GM19238 (cell line): ENCODE measurements around the gene ACAP3.

Experiments
- DNase-seq: peaks from one replicate; pipeline ENCODE4 v3.0.0; 2011; ENCODE audit warnings: low spot score; ENCODE audit not compliant: insufficient read length

ACAP3 gene

DNA sequence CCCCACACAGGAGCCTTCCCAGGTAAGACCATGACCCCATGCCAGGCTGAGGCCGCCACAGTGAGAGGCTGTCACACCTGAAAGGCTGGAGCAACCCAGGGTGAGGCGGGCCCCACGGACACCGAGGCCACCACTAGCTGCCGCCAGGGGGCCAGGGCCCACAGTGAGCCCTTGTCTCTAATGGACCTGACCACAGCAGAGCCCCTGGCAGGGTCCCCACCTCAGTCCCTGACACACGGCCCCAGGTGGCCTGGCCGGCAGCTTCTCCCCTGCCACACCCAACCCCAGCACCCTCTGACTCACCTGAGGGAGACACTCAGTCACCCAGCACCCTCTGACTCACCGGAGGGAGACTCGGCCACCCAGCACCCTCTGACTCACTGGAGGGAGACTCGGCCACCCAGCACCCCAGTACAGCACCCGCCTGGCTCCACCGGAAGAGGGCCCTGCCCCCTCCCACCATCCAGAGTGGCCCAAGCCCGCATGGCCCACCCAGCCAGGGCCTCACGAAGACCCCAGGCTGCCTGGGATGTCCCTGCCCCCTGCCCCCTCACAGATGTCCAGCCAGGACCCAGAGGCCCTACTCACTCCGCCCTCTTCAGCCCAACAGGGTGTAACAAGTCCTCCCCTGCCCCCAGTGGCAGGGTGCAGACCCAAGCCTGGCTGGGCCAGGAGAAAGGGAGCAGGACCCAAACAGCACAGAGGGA is 37.1 kb upstream of the ACAP3 start:
- no peak for DNase-seq

DNA sequence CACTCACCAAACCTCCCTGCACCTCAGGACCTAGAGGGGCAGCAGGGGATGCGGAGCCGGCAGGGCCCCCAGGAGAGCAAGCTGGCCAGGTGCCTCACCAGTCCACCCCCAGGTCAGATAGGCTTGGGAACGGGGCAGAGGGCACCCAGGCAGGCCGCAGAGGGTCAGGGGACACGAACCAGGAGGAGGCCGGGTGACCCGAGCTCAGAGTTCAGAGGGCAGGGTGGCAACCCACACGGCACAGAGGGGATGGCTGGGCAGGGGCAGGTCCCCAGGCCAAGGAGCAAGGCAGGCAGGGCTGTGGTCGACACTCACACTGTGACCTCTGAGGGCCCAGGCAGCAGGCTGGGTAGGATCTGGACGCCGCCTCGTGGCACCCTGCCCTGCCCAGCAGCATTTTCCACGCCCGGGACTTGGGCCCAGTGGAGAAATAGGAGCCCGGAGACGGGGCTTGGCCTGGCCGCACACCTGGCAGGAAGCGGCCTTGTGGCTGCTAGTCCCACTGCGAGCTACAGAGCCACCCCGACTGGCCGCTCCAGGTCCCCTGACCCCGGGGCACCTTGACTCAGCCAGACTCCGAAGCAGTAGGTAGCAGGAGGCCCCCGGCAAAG is 36.2 kb upstream of the ACAP3 start:
- DNase-seq, result no peak

DNA sequence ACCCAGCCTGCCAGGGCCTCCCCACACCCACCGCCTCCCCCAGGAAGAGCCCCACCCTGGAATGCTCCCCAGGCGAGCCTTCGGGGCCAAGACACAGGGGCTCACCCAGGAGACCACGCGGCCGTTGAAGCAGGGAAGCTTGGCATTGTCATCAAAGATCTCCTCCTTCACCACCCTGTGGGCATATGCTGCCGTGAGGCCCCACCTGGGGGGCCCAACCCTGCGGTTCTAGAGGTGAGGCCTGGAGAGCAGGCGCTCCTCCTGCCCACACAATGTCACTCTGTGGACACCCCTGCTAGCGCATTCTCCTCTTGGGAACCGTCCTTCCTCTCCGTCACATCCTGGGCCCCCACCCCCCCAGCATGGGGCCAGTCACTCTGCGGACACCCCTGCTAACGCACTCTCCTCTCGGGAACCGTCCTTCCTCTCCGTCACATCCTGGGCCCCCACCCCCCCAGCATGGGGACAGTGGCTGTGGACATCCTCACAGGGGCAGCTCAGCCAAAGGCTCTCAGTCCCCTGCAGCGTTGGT is 34.9 kb upstream of the ACAP3 start:
- no peak for DNase-seq

DNA sequence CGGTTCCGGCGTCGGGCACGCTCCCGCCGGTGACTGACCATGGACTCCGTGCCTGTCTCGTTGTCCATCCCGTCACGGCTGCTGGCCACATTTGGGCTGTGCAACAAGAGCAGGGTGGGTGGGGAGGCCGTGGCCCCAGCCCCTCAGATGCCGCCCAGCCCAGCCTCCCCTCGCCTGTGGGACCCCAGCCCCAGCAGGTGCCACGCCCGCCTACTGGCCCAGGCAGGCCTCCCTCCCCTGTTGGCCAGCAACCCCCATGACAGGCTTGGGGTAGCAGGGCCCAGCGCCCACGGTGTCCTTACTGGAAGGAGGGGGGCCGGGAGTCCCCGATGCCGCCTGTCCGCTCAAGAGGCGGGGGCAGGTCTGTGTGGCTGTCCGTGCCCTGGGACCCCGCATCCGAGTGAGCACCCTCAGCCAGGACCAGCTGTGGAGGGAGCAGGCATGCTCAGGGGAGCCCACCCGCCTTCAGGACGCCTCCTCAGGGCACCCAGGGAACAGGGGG is 34.4 kb upstream of the ACAP3 start:
- no peak for DNase-seq

DNA sequence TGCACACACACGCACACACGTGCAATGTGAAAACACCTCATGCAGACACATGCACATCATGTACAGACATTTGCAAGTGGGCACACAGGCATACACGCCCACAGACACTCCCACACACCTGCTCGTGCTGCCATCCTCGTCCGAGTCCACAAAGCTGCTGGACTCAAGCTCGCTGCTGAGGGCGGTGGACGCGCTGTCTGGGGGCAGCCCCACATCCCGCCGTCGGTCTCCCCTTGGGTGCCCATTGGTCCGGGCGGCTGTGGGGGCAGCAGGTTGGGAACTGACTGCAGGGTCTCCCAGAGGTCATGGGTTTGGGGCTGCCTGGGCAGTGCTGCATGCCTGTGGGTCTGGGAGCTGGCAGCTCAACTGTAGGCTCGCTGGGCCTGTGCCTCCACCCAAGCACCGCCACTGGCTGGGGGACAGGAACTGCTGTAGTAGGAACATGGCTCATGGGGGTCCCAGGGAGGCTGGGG is 33.9 kb upstream of the ACAP3 start:
- DNase-seq, result no peak

DNA sequence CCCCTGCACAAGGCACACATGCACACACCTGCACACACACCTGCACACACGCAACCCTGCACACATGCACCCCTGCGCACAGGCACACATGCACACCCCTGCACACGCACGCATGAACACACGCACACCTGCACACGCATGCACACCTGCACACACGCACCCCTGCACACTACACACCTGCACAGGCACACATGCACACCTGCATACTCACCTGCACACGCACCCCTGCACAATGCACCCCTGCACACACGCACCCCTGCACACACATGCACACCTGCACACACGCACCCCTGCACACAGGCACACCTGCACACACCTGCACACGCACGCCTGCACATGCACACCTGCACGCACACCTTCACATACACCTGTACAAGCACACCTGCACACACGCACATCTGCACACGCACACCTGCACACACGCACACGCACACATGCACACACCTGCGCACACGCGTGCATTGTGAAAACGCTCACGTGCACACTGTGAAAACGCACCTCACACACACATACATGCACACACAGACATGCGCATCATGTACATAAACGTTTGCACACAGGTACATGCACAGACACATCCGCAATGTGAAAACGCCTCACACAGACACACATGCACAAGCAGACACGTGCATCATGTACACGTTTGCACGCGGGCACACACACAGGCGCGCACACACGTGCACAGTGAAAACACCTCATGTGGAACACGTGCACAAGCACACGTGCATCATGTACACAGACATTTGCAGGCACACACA is 33.2 kb upstream of the ACAP3 start:
- no peak for DNase-seq

DNA sequence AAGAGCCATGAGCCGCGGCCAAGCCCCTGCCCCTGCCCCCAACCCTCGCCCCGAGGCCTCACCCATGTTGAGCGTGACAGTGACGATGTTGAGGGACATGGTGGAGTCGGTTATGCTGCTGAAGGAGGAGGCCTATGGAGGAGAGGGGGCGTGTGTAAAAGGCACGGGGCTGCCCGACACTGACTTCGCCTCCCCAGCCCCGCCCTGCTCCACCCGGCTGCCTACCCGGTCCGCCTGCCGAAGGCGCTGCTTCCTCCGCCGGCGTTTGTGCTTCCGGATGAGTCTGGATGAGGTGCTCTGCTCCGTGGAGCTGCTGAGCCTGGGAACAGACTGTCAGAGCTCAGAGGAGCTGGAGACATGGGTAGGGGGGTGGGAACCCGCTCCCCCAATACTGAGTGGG is 32.5 kb upstream of the ACAP3 start:
- DNase-seq, result no peak

DNA sequence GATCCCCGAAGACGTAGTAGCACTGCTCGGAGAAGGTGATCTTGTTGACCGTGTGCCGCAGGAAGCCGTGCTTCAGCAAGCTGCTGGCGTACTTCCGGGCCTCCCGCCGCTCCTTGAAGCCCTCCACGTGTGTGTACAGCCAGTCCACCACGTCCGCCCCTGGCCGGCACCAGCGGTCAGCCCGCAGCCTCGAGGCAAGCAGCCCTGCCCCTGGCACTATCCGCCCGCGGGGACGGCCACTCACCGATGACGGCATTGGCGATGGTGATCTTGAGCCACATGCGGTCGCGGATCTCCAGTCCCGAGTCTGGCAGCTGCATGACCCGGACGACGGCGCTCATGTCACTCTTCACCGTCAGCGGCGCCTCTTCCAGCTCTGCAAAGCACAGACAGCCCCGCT is 30.5 kb upstream of the ACAP3 start:
- no peak for DNase-seq

DNA sequence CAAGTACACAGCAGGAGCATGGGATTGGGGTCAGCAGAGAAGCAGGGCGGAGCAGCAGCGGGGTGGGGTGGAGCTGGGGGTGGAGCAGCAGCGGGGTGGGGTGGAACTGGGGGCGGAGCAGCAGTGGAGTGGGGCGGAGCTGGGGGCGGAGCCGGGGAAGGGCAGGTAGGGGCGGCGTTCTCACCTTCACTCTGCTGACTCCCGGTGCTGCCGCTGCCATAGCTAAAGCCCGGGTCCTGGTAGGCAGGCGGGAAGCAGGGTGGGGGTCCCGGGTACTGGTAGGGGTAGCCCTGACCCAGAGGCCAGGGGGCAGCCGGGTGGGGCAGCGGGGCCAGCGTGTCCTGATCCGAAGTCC is 30.0 kb upstream of the ACAP3 start:
- DNase-seq, result peak; percentile 62

DNA sequence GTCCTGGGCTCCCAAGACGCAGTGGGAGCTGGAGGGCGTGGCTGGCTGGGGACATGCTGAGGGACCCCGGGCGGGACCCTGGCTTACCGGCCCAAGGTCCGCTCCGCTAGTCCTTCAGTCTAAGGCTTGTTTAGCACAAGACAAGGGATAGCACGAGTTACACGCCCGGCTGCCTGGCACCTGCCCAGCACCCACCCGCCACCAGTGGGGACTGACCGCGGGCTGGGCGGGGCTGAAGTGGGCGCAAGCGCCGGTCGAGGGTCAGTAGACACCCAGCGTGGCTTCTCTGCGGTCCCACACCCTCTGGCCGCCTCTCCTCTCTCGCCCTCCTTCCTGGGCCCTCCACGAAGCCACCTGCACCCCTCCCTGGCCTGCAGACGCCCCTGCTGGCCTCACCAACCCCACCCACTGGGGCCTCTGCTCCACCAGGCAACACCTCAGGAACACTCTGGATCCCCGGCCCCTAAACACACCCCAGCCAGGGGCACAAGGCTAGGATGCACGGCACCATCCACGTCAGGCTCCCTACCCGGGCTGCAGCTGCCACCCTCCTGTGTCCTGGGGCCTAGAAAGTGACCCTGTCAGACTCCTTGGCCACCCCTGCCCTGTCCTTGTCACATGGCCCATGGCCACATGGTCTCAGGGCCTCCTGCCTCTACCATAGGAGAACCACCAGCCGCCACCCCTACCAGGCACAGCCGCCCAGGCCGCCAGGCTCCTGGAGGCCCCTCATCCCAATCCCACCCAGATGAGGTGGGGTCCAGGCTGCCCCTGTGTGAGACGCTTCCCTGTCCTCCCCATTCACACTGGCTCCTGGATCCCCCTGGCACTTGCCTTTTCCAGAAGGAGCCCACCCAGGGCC is 29.4 kb upstream of the ACAP3 start:
- DNase-seq, result no peak

DNA sequence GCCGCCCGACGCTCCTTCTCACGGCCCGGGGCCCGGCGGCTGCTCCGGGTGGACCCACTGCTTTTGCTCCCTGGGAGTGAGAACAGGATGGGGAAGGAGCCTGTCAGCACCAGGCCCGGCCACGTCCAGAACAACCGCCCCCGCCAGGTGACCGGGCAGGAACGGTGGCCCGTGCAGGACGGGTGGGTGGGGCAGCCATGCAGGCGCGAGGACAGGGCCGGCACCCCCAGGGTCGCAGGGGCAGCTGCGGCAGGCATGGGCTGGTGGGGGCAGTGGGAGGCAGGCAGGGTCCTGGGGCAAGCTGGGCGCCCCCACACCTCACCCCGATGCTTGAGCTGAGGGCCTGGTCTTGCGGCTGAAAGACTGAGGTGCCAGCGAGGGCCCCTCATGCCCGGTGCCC is 28.7 kb upstream of the ACAP3 start:
- no peak for DNase-seq

DNA sequence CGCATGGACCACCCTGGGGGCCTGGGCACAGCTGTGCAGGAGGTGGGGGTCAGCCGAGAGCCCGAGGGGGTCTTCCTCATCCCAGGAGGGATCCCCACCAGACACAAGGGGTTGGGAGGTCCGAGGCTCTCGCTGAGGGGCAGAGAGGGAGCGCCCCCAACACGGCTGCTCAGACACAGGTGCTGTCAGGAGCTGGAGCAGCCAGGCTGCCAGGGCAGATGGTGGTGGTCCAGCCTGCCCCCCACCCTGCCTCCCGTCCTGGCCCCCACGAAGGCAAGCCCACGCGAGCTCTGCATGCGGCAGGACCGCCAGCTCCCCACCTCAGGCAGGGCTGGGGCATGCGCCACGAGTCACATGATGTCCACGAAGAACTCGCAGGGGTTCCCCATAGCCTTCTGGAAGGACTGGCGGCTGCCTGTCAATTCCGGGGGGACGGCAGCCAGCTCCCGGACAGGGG is 28.1 kb upstream of the ACAP3 start:
- DNase-seq, result no peak

DNA sequence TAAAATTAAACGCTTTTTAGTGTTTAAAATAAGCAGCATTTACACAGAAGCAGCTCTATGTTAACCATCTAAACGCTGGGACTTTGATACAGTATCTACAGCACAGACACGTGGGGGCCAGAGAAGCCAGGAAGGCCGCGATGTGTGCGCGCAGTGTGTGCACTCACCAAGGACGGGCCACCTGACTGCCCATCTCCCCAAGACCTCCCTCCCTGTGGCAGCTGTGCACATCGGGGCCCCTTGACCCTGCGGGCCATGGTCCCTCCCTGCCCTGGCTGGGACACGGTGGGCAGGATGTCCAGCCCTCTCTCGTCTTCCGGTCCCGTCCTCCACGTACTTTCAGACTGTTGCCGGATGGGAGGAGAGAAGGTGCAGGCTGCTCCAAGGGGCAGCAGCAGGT is 27.6 kb upstream of the ACAP3 start:
- no peak for DNase-seq

DNA sequence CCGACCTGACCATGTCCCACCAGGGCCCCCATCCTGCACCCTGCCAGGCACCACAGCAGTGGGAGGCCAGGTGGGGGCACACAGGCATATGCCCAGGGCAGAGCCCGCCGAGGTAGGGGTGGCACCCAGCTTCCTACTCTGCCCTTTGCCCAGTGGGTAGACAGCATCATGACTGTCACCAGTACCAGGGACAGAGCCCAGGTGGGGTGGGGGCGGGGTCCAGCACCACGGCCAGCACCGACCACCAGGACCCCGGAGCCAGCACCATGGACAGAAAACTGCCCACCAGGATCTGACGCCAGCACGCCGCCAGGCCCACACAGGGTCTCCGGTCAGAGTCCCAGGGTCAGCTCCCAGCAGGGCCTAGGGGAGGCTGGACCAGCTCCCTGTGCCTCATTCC is 27.1 kb upstream of the ACAP3 start:
- DNase-seq, result no peak

DNA sequence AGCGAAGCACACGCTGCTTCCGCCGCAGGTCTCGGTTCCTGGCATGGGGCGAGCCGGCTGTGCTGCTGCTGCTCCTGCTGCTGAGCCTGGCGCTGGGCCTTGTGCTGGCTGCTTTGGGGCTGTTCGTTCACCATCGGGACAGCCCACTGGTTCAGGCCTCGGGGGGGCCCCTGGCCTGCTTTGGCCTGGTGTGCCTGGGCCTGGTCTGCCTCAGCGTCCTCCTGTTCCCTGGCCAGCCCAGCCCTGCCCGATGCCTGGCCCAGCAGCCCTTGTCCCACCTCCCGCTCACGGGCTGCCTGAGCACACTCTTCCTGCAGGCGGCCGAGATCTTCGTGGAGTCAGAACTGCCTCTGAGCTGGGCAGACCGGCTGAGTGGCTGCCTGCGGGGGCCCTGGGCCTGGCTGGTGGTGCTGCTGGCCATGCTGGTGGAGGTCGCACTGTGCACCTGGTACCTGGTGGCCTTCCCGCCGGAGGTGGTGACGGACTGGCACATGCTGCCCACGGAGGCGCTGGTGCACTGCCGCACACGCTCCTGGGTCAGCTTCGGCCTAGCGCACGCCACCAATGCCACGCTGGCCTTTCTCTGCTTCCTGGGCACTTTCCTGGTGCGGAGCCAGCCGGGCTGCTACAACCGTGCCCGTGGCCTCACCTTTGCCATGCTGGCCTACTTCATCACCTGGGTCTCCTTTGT is 26.0 kb upstream of the ACAP3 start:
- DNase-seq, result no peak

DNA sequence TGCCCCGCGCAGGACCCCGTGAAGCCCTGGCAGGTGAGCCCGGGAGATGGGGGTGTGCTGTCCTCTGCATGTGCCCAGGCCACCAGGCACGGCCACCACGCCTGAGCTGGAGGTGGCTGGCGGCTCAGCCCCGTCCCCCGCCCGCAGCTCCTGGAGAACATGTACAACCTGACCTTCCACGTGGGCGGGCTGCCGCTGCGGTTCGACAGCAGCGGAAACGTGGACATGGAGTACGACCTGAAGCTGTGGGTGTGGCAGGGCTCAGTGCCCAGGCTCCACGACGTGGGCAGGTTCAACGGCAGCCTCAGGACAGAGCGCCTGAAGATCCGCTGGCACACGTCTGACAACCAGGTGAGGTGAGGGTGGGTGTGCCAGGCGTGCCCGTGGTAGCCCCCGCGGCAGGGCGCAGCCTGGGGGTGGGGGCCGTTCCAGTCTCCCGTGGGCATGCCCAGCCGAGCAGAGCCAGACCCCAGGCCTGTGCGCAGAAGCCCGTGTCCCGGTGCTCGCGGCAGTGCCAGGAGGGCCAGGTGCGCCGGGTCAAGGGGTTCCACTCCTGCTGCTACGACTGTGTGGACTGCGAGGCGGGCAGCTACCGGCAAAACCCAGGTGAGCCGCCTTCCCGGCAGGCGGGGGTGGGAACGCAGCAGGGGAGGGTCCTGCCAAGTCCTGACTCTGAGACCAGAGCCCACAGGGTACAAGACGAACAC is 25.2 kb upstream of the ACAP3 start:
- DNase-seq, result no peak

DNA sequence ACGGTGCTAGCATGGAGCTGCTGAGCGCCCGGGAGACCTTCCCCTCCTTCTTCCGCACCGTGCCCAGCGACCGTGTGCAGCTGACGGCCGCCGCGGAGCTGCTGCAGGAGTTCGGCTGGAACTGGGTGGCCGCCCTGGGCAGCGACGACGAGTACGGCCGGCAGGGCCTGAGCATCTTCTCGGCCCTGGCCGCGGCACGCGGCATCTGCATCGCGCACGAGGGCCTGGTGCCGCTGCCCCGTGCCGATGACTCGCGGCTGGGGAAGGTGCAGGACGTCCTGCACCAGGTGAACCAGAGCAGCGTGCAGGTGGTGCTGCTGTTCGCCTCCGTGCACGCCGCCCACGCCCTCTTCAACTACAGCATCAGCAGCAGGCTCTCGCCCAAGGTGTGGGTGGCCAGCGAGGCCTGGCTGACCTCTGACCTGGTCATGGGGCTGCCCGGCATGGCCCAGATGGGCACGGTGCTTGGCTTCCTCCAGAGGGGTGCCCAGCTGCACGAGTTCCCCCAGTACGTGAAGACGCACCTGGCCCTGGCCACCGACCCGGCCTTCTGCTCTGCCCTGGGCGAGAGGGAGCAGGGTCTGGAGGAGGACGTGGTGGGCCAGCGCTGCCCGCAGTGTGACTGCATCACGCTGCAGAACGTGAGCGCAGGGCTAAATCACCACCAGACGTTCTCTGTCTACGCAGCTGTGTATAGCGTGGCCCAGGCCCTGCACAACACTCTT is 24.5 kb upstream of the ACAP3 start:
- DNase-seq, result no peak

DNA sequence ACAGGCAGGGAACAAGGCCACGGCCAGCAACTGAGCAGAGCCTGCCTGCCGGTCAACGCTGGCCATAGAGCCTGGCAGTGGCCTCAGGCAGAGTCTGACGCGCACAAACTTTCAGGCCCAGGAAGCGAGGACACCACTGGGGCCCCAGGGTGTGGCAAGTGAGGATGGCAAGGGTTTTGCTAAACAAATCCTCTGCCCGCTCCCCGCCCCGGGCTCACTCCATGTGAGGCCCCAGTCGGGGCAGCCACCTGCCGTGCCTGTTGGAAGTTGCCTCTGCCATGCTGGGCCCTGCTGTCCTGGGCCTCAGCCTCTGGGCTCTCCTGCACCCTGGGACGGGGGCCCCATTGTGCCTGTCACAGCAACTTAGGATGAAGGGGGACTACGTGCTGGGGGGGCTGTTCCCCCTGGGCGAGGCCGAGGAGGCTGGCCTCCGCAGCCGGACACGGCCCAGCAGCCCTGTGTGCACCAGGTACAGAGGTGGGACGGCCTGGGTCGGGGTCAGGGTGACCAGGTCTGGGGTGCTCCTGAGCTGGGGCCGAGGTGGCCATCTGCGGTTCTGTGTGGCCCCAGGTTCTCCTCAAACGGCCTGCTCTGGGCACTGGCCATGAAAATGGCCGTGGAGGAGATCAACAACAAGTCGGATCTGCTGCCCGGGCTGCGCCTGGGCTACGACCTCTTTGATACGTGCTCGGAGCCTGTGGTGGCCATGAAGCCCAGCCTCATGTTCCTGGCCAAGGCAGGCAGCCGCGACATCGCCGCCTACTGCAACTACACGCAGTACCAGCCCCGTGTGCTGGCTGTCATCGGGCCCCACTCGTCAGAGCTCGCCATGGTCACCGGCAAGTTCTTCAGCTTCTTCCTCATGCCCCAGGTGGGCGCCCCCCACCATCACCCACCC is 23.6 kb upstream of the ACAP3 start, which contains the start of gene TAS1R3:
TAS1R3 (plus strand) TSS at position 213 of the 898 bp plus-strand sequence; CDS start at position 279, 66 bp downstream.
- no peak for DNase-seq
